Left ventricle myocardium inferior (tissue), 1 donor: ENCODE data around the gene SH2D3A. TPM values are rescaled to one million over a fixed set of nuclear protein-coding genes. Genes with fewer than 3 reads are reported as not detected.

Experiments used
- DNase-seq: peaks from one replicate; pipeline ENCODE4 v3.0.0-alpha.2; 2020
- H3K27ac ChIP-seq: fragments of 200-600 bp; replicated peaks from 2 replicates; pipeline ENCODE4 v1.8.0; 2021
- H3K27me3 ChIP-seq: fragments of 200-600 bp; 2 replicates; pipeline ENCODE4 v1.8.0; 2021; ENCODE audit warnings: low read depth
- H3K36me3 ChIP-seq: fragments of 200-600 bp; 2 replicates; pipeline ENCODE4 v1.8.0; 2021
- H3K4me1 ChIP-seq: fragments of 200-600 bp; 2 replicates; pipeline ENCODE4 v1.8.0; 2021
- H3K4me3 ChIP-seq: fragments of 200-600 bp; 2 replicates; pipeline ENCODE4 v1.8.0; 2021; ENCODE audit warnings: mild to moderate bottlenecking, moderate library complexity
- H3K9me3 ChIP-seq: fragments of 200-600 bp; replicated peaks from 2 replicates; pipeline ENCODE4 v1.8.0; 2021
- CTCF ChIP-seq: fragments of 200-600 bp; IDR thresholded peaks from 2 replicates; pipeline ENCODE4 v1.8.0; 2021; ENCODE audit warnings: antibody characterized with exemption, mild to moderate bottlenecking, borderline replicate concordance
- intact Hi-C: fragments of 100-400 bp; cut with micrococcal nuclease; formaldehyde crosslinking; loops from one replicate; pipeline ENCODE4 v1.11.0; 2022
- total RNA-seq: library from RNA; stranded (reverse); fragmentation: NEBNext Ultra II Directional; extraction: Animal tissue kit (Norgen Biotek cat#: 25700); gene quantifications from one replicate; pipeline ENCODE4 v1.2.1, GENCODE V29; 2021
- donor health status: DM: no; HTN: yes; CAD: no; lungs with severe emphysema.

Gene SH2D3A
- total RNA-seq, 1 donor from 2014 or later, result 0.14 TPM

GRCh38 chr19:6712692-6713670, 54.3 kb downstream of the SH2D3A start:
- TF ChIP-seq CTCF, result no peak
- intact Hi-C loops, result no loop called here

GRCh38 chr19:6712231-6712630, 55.0 kb downstream of the SH2D3A start:
- TF ChIP-seq CTCF, result no peak
- Histone ChIP-seq H3K4me3 (no peak overlapping the region), H3K4me1 (no peaks in the 10 kb centered on the region), H3K27ac (no peak overlapping the region), H3K27me3 (peaks cover 92% of the 10 kb centered on the region), H3K9me3 (no peaks in the 10 kb centered on the region), H3K36me3 (no peaks in the 10 kb centered on the region)
- intact Hi-C loops, result no loop called here
- no peak for DNase-seq

More at GRCh38 chr19:6712692-6713670, 54.3 kb downstream of the SH2D3A start:
- no peak for DNase-seq
- Histone ChIP-seq H3K27ac (no peak overlapping the region), H3K4me3 (no peak overlapping the region), H3K4me1 (no peaks in the 10 kb centered on the region), H3K9me3 (no peaks in the 10 kb centered on the region), H3K36me3 (no peaks in the 10 kb centered on the region), H3K27me3 (peaks cover 88% of the 10 kb centered on the region)

- H3K27ac ChIP-seq, result no peak overlapping the region
- intact Hi-C loops, result no loop called here
- peaks cover 92% of the 10 kb centered on the region for H3K27me3 ChIP-seq
- H3K9me3 ChIP-seq, result no peaks in the 10 kb centered on the region
- no peak for DNase-seq
- TF ChIP-seq CTCF, result no peak
- H3K36me3 ChIP-seq, result no peaks in the 10 kb centered on the region
- H3K4me1 ChIP-seq, result no peaks in the 10 kb centered on the region
- H3K4me3 ChIP-seq, result no peak overlapping the region
These were observed 55.6 kb downstream of the SH2D3A start for GRCh38 chr19:6711605-6712004.

GRCh38 chr19:6711078-6711361, 56.2 kb downstream of the SH2D3A start:
- no peak overlapping the region for H3K4me3 ChIP-seq
- intact Hi-C loops, result no loop called here
- TF ChIP-seq CTCF, result no peak
- no peak for DNase-seq
- peaks cover 90% of the 10 kb centered on the region for H3K27me3 ChIP-seq
- no peaks in the 10 kb centered on the region for H3K9me3 ChIP-seq
- no peak overlapping the region for H3K27ac ChIP-seq
- no peaks in the 10 kb centered on the region for H3K4me1 ChIP-seq
- no peaks in the 10 kb centered on the region for H3K36me3 ChIP-seq

GRCh38 chr19:6710273-6711077, 56.8 kb downstream of the SH2D3A start:
- intact Hi-C loops, result no loop called here
- Histone ChIP-seq H3K27ac (no peak overlapping the region), H3K9me3 (no peaks in the 10 kb centered on the region), H3K4me1 (no peaks in the 10 kb centered on the region), H3K4me3 (peak overlapping the region; percentile 4), H3K27me3 (peaks cover 86% of the 10 kb centered on the region), H3K36me3 (no peaks in the 10 kb centered on the region)
- no peak for DNase-seq
- TF ChIP-seq CTCF, result no peak
